ENCODE measurements around the gene FAM162A. TPM values are rescaled to one million over a fixed set of nuclear protein-coding genes. Genes with fewer than 3 reads are reported as not detected.

Gene FAM162A
- total RNA-seq, 4 donors from 2014 or later = 16.8 to 34.6 (median 24.0) TPM

GRCh38 chr3:122405015-122405414, 21.0 kb downstream of the FAM162A start:
- no peak for ATAC-seq (ENCODE audit: low FRiP score)
- no peak for DNase-seq (ENCODE audit: low spot score)
- TF ChIP-seq CTCF (IDR thresholded peaks at IDR 0.05) = no peak

- DNase-seq (ENCODE audit: low spot score) (no peak), ATAC-seq (ENCODE audit: low FRiP score) (no peak)
- no peak for TF ChIP-seq CTCF (IDR thresholded peaks at IDR 0.05)
Observed at GRCh38 chr3:122406198-122406597, 22.2 kb downstream of the FAM162A start.

GRCh38 chr3:122407946-122408345, 24.0 kb downstream of the FAM162A start:
- DNase-seq (ENCODE audit: low spot score) (no peak), ATAC-seq (ENCODE audit: low FRiP score) (no peak)
- no peak for TF ChIP-seq CTCF (IDR thresholded peaks at IDR 0.05)

- no peak for DNase-seq (ENCODE audit: low spot score)
- no peak for ATAC-seq (ENCODE audit: low FRiP score)
- no peak for TF ChIP-seq CTCF (IDR thresholded peaks at IDR 0.05)
Observed at GRCh38 chr3:122409446-122409845, 25.5 kb downstream of the FAM162A start.

- TF ChIP-seq CTCF (IDR thresholded peaks at IDR 0.05) = no peak
Observed at GRCh38 chr3:122410111-122410510, 26.1 kb downstream of the FAM162A start.

GRCh38 chr3:122410639-122411038, 26.7 kb downstream of the FAM162A start:
- DNase-seq (ENCODE audit: low spot score) (no peak), ATAC-seq (ENCODE audit: low FRiP score) (no peak)
- no peak for TF ChIP-seq CTCF (IDR thresholded peaks at IDR 0.05)

More at GRCh38 chr3:122410111-122410510, 26.1 kb downstream of the FAM162A start:
- ATAC-seq (ENCODE audit: low FRiP score) (no peak), DNase-seq (ENCODE audit: low spot score) (no peak)

- TF ChIP-seq CTCF (IDR thresholded peaks at IDR 0.05) = no peak
- DNase-seq (ENCODE audit: low spot score) = no peak
- ATAC-seq (ENCODE audit: low FRiP score) = no peak
Observed at GRCh38 chr3:122414391-122414790, 30.4 kb downstream of the FAM162A start.
